GM18909 (cell line): ENCODE data around the gene RIC1.
"Not testable (repeated sequence)": the region's sequence is repeated elsewhere in the genome, so short reads cannot be mapped to it uniquely, and the experiment has no call there.

Experiments
- ATAC-seq: cut with Tn5 transposase; IDR thresholded peaks from one replicate; pipeline ENCODE4 v1.9.1; 2021; ENCODE audit warnings: mild to moderate bottlenecking; ENCODE audit not compliant: unreplicated experiment, poor library complexity

RIC1 gene

DNA sequence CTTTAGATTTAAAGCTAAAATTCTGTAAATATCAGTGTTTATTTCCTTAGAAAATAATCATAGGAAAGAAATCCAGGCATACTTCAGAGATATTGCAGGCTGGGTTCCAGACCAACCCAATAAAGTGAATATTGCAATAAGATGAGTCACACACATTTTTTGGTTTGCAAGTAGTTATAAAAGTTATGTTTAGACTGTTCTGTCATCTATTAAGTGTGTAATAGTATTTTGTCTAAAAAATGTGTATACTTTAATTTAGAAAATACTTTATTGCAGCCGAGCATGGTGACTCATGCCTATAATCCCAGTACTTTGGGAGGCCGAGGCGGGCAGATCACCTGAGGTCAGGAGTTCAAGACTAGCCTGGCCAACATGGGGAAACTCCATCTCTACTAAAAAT lies 6.9 kb upstream of the RIC1 start:
- ATAC-seq = no peak

DNA sequence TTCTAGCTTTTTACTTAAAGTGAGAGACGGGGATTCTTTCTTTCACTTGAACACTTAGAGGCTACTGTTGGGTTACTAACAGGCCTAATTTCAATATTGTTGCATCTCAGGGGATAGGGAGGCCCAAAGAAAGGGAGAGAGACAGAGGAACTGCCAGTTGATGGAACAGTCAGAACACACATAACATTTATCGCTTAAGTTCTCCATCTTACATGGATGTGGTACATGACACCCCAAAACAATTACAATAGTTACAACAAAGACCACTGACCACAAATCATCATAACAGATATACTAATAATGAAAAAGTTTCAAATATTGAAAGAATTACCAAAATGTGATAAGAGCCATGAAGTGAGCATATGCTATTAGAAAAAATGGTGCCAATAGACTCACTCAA lies 4.3 kb upstream of the RIC1 start:
- ATAC-seq = no peak

DNA sequence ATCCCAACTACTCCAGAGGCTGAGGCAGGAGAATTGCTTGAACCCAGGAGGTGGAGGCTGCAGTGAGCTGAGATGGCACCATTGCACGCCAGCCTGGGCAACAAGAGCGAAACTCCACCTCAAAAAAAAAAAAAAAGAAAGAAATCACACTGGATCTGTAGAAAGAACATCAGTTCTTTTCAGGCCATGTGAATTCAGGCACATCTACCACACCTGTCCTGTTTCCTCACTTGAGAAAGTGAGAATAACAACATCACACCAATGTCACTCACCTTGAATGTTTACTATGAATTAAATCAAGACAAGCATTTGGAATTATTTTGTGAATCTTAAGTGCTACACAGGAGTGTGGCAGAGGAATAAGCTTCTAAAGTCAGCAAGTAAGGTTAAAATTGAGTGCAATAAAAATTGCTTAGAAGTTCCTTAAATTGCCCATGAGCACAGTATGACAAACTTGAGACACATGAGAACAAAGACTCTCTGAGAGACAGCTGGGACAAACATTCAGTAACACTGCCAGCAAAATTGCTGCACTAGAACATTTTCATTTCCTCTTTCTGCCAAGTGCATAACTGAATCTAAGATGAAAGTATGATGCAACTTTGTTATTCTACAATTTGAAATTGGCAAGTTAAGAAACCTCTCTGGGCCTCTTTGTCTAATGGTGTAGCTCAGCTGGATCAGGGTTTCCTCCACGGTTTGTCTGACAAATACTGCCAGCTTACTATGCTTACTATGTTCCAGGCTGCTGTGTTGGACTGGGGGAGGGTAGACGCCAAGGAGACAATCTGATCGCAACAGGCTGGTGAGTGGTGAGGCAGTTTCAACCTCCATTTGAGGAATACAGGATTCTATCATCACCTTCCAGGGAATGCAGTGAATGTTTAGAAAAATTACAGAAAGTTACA lies 1.9 kb upstream of the RIC1 start:
- peak; percentile 56 for ATAC-seq

DNA sequence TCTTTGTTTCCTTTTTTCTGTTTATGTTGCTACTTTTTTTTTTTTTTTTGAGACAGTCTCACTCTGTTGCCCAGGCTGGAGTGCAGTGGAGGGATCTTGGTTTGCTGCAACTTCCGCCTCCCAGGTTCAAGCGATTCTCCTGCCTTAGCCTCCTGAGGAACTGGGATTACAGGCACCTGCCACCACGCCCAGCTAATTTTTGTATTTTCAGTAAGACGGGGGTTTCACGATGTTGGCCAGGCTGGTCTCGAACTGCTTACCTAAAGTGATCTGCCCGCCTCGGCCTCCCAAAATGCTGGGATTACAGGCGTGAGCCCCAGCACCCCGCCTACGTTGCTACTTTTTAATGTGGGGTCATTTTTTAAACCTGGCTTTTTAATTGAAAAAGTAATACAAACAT lies 1.2 kb upstream of the RIC1 start:
- not testable (repeated sequence) for ATAC-seq

GRCh38 chr9:5628183-5628529 lies 751 bp upstream of the RIC1 start:
- ATAC-seq = no peak

GRCh38 chr9:5629312-5630080 lies 589 bp downstream of the RIC1 start:
- peak; percentile 3 for ATAC-seq

DNA sequence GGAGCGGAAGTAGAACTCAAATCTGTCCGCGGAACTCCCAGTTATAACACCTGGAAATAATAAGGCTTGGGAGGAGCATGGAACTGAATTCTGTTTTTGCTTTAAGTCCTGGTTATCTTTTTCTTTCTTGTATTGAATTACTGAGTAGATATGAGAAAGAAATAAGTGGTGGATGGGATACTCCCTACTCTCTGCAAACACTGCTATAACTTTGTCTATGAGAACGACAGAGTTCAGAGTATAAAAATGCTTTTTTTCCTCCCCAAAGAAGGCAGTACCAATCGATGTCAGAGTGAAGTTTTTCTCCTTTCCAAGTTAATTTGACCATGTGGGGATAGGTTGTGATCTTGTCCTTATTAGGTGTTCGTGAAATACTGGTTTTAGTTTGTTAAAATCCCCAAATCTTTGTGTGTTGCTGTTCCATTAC lies 1.2 kb downstream of the RIC1 start:
- ATAC-seq = no peak

DNA sequence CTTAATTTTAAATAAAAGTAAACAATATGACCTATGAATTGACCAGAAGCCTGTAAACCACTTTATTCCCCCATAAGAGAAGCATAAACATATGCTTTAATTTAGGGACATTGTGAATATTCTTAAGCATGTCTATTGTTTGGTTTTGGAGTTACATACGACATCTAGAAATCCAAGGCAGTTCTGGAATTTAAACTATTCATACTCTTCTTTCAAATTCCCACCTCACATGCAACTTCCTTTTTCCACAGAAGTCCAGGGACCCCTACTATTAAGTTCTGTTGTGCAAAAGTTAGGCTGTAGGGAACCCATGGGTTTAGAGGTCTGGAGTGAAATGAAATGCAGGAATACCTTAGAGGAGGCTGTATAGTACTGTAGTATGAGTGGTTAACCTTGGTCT lies 2.1 kb downstream of the RIC1 start:
- ATAC-seq = no peak

DNA sequence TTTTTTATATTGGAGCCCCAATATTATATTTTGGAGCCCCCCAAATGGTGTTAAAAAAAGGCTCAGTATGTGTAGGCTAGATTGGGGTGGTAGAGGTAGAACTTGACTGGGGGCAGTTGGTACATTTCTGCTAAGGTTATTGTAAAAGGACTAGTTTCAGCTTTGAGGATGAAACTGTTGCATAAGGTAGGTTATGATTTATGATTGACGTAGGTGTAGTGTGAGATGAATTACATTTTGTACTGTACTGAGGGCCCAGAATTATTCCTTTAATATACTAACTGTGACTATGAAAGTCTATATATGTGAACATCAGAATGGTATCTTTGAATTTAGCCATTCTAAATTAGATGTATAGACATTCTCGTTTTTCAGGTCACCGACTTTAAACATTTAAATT lies 3.6 kb downstream of the RIC1 start:
- no peak for ATAC-seq

DNA sequence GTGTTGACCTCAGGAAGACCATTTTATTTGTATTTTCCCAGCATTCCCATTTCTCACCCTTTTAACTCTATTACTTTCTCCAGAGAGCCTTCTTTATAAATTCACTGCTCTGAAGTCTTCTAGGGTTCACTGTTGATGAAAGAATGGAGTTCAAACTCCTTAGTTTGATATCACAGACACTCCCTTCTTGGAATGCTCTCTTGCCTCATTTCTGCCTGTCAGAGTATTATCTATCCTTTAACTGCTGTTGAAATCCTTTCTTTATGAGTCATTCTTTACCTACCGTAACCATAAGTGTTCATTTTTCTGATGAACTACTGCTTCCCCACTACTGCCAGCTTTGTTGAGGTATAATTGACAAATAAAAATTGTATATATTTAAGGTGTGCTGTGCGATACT lies 4.3 kb downstream of the RIC1 start:
- ATAC-seq = no peak

GRCh38 chr9:5635390-5635789 lies 6.5 kb downstream of the RIC1 start:
- ATAC-seq = no peak

DNA sequence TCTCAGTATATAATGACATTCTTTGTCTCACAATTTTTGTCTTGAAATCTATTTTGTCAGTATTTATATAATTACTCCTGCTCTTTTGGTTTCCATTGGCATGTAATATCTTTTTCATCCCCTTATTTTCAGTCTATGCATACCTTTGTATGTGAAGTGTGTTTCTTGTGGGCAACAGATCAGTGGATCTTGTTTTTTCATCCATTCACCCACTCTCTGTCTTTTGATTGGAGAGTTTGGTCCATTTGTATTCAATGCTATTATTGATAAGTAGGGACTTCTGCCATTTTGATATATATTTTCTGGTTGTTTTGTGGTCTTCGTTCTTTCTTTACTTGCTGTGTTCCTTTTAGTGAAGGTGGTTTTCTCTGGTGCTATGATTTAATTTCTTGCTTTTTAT lies 10.9 kb downstream of the RIC1 start:
- ATAC-seq = no peak

DNA sequence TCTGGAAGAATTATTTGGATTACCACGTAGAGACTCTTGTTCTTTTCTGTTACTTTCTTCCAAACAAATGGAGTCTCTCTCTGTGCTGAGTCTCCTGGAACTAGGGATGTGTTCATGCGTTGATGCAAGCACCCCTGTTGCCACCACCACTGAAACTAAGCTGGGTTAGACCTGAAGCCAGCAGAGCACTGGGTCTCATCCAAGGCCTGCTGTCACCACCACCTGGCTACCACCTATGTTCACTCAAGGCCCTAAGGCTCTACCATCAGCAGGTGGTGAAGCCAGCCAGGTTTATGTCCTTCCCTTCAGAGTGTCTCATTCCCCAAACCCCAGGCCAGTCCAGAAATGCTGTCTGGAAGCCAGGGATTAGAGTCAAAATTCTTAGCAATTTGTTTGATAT lies 13.3 kb downstream of the RIC1 start:
- no peak for ATAC-seq

DNA sequence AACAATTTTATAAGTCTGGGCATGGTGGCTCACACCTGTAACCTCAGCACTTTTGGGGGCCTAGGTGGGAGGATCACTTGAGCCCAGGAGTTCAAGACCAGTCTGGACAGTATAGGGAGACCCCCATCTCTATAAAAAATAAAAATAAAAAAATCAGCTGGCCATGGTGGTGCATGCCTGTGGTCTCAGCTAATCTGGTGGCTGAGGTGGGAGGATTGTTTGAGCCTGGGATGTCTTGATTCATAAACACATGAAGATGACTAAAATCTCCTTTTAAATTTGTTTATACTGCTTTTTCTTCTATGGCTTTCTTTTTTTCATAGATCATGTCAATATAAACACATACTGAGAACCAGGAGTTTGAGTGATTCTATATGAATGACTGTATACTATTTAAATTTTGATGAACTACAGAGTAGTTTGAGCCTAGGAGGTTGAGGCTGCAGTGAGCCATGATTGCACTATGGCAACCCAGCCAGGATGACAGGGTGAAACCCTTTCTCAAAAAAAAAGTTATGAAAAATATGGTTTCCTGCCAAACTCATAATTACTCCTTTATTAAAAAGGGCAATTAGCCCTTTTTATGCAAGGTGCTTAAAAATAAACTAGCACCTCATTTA lies 14.2 kb downstream of the RIC1 start:
- no peak for ATAC-seq

GRCh38 chr9:5644501-5644900 lies 15.6 kb downstream of the RIC1 start:
- ATAC-seq = no peak

- ATAC-seq = no peak
Measured at GRCh38 chr9:5646116-5646515, 17.2 kb downstream of the RIC1 start.

GRCh38 chr9:5650356-5651105 lies 21.6 kb downstream of the RIC1 start:
- ATAC-seq = no peak

DNA sequence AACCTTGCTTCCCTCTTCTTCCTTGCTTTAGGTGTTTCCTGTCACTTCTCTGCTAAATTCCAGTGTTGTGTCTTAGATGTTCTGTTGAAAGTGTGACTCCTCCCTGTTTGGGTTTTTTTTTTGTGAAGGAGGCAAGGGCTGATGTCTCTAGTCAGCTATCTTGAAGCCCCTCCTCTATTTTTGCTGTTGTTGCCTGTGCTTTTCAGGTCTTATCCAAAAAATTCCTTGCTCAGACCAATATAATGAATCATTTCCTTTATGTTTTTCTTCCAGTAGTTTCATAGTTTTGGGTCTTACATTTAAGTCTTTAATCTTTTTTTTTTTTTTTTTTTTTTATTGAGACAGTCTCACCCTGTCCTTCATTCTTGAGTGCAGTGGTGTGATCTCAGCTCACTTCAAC lies 22.3 kb downstream of the RIC1 start:
- no peak for ATAC-seq

GRCh38 chr9:5652821-5653220 lies 23.9 kb downstream of the RIC1 start:
- ATAC-seq = no peak

GRCh38 chr9:5662804-5663203 lies 33.9 kb downstream of the RIC1 start:
- ATAC-seq = not testable (repeated sequence)

DNA sequence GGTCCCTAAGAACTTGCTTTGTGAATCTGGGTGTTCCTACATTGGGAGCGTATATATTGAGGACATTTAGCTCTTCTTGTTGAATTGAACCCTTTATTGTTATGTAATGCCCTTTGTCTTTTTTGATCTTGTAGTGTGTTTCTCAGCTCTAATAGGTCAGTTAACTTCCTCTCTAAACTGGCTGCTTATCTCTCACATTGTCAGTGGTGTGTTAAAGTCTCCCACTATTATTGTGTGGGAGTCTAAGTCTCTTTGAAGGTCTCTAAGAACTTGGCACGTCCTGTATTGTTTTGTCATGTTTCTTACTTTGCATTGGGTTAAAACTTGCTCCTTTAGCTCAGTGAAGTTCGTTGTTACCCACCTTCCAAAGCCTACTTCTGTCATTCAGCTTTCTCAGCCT lies 36.2 kb downstream of the RIC1 start:
- no peak for ATAC-seq
